HUES64 (cell line): Measurements from ENCODE around the gene ATXN3. TPM values are rescaled to one million over a fixed set of nuclear protein-coding genes. Genes with fewer than 3 reads are reported as not detected.

Experiments
- H3K27ac ChIP-seq: 2 replicates; pipeline ENCODE4 v1.7.0; 2013; ENCODE audit warnings: low read depth, low read length, inconsistent platforms
- H3K27me3 ChIP-seq: 2 replicates; pipeline ENCODE4 v1.6.1; 2013; ENCODE audit warnings: mild to moderate bottlenecking, low read length; ENCODE audit not compliant: insufficient read depth
- H3K36me3 ChIP-seq: 2 replicates; pipeline ENCODE4 v1.6.1; 2013; ENCODE audit warnings: mild to moderate bottlenecking, low read length; ENCODE audit not compliant: insufficient read depth
- H3K4me1 ChIP-seq: 2 replicates; pipeline ENCODE4 v1.6.1; 2013; ENCODE audit warnings: mild to moderate bottlenecking, low read length, moderate library complexity; ENCODE audit not compliant: insufficient read depth
- H3K4me3 ChIP-seq: 2 replicates; pipeline ENCODE4 v1.5.1; 2013; ENCODE audit warnings: mild to moderate bottlenecking, low read length, moderate library complexity
- H3K9ac ChIP-seq: 2 replicates; pipeline ENCODE4 v1.6.1; 2013; ENCODE audit warnings: mild to moderate bottlenecking, low read depth, low read length
- H3K9me3 ChIP-seq: 2 replicates; pipeline ENCODE4 v1.6.1; 2013; ENCODE audit warnings: low read depth, low read length; ENCODE audit not compliant: insufficient read depth
- WGBS: fragments of 150-250, 120-280 bp; methylation state at CpG from one replicate; pipeline ENCODE4 v1.1.7; 2013; ENCODE audit warnings: missing lambda C conversion rate; 5-methylcytosine and 5-hydroxymethylcytosine counted together
- polyA plus RNA-seq, 2 experiments: library from polyadenylated mRNA; stranded (reverse); fragments of 50-300 nt; gene quantifications; one replicate each; pipeline ENCODE4 v1.2.3, GENCODE V29; 2013

Gene ATXN3
- 22.6 TPM for polyA plus RNA-seq (2013, experiment 1 of 2)
- polyA plus RNA-seq (2013, experiment 2 of 2) = 31.6 TPM

DNA sequence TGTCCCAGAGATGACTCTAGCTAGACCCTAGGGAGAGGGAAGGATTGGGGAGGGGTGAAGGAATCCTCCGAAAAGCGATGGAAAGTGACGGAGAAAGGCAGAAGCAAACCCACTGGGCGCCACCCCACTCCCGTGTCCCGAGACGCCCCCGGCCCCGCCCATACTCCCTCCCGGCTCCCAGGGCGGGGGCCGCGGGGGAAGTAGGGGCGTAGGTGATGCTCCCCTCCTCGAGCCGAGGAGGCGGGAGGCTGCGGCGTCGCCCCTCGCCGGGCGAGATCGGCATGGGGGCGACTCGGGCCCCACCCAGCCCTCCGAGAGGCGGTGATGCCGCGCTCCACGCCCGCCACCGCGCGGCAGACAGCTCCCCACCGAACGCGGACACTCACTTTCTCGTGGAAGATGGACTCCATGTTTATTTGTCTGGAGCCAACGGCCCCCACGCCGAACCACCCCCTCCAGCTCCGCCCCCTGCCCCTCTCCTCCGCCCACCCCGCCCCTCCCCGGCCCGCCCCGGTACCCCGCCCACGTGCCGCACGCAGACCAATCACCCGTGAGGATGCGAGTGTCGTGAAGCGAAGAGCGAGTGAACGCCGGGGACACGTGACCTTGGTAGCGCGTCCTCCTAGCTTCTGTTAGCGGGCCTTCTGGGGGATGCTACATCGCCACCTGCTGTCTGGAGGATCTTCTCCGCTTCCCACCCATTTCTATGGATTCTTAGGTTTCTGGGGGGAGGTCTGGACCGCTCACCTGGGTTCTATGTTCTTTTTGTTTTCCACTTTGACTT lies at the start of gene ATXN3:
Gene ATXN3 (minus strand): TSS at position 440 of the 784 bp plus-strand sequence. CDS start 30 bp downstream, at position 410.
- no peaks in the 10 kb centered on the region for H3K9me3 ChIP-seq
- H3K4me1 ChIP-seq = peaks cover 16% of the 10 kb centered on the region
- peak within 1 kb of the TSS; percentile 70 for H3K27ac ChIP-seq
- no peaks in the 10 kb centered on the region for H3K27me3 ChIP-seq
- H3K36me3 ChIP-seq = no peaks in the 10 kb centered on the region
- WGBS = under 1% methylated on average over 59 of the region's 66 CpGs
- peak within 1 kb of the TSS; percentile 77 for H3K9ac ChIP-seq
- H3K4me3 ChIP-seq = peak within 1 kb of the TSS; percentile 84

DNA sequence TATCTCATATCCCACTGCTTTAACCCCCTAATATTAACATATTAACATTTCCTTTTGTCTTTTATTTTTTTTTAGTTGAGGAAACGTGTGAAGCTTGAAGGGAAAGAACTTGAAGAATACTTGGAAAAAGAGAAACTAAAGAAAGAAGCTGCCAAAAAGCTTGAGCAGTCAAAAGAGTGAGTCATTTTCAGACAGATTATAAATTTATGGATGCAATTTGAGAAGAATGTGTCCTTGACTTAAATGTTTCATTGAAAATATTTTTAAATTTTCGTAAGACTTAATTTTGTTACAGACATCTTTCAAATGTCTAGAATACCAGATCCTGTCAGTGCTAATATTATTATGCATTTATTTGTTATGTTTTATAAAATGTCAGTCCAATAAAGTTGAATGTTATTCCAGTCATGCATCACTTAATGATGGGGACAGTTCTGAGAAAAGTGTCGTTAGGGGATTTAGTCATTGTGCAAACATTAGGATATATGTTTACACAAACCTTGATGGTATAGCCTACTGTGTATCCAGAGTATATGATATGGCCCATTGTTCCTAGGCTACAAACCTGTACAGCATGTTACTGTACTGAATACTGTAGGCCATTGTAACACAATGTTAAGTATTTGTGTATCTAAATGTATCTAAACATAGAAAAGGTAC lies 48.0 kb upstream of the ATXN3 start:
- Histone ChIP-seq H3K9me3 (peaks cover 3% of the 10 kb centered on the region; the same call in 1 of the 2 replicates), H3K9ac (no peak overlapping the region), H3K4me3 (no peak overlapping the region), H3K4me1 (no peaks in the 10 kb centered on the region), H3K27me3 (no peaks in the 10 kb centered on the region), H3K27ac (no peak overlapping the region), H3K36me3 (peaks cover 99% of the 10 kb centered on the region)
- WGBS = 96% methylated on average over 2 of the region's 3 CpGs

DNA sequence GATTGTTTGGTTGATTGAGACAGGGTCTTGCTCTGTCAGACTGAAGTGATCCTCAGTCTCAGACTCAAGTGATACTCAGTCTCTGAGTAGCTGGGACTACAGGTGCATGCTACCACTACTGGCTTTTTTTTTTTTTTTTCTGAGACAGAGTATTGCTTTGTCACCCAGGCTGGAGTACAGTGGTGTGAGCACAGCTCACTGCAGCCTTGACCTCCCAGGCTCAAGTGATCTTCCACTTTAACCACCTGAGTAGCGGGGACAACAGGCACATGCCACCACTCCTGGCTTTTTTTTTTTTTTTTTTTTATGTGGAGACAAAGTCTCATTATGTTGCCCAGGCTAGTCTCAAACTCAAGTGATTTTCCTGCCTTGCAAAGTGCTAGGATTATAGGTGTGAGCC lies 47.2 kb upstream of the ATXN3 start:
- no peak overlapping the region for H3K9ac ChIP-seq
- no peak overlapping the region for H3K27ac ChIP-seq
- peaks cover 3% of the 10 kb centered on the region; the same call in 1 of the 2 replicates for H3K9me3 ChIP-seq
- H3K27me3 ChIP-seq = no peaks in the 10 kb centered on the region
- no peak overlapping the region for H3K4me3 ChIP-seq
- 100% methylated on average over 1 of the region's 1 CpG for WGBS
- no peaks in the 10 kb centered on the region for H3K4me1 ChIP-seq
- H3K36me3 ChIP-seq = peaks cover 99% of the 10 kb centered on the region

DNA sequence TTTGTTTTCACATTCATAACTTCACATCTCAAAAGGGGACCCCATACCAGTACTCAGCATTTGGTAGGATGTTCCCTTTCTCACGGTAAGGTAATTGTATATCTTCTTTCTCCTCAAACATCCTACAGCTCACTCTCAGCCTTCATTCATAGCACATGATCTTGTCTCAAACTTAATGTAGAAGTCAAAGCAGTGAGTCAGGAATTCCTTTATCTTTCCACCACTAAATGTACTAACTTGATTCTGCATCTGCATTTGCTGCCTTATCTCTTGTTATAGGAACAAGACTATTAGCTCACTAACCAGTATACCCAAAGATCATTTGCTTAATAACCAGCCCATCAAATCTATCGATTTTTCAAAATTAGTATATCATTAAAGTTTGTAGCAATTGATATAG lies 38.3 kb upstream of the ATXN3 start:
- H3K9me3 ChIP-seq = no peaks in the 10 kb centered on the region
- peaks cover 95% of the 10 kb centered on the region for H3K36me3 ChIP-seq
- H3K4me1 ChIP-seq = no peaks in the 10 kb centered on the region
- 100% methylated on average over 1 of the region's 2 CpGs for WGBS
- H3K4me3 ChIP-seq = no peak overlapping the region
- H3K27ac ChIP-seq = no peak overlapping the region
- no peaks in the 10 kb centered on the region for H3K27me3 ChIP-seq
- H3K9ac ChIP-seq = no peak overlapping the region

GRCh38 chr14:92143962-92144361 lies 37.6 kb upstream of the ATXN3 start:
- Histone ChIP-seq H3K9ac (no peak overlapping the region), H3K4me1 (no peaks in the 10 kb centered on the region), H3K36me3 (peaks cover 91% of the 10 kb centered on the region), H3K9me3 (no peaks in the 10 kb centered on the region), H3K27ac (no peak overlapping the region), H3K4me3 (no peak overlapping the region), H3K27me3 (no peaks in the 10 kb centered on the region)
- WGBS = 93% methylated on average over 3 of the region's 3 CpGs

GRCh38 chr14:92143309-92143708 lies 36.9 kb upstream of the ATXN3 start:
- peaks cover 91% of the 10 kb centered on the region for H3K36me3 ChIP-seq
- no peaks in the 10 kb centered on the region for H3K9me3 ChIP-seq
- H3K4me3 ChIP-seq = no peak overlapping the region
- H3K27me3 ChIP-seq = no peaks in the 10 kb centered on the region
- no peaks in the 10 kb centered on the region for H3K4me1 ChIP-seq
- H3K9ac ChIP-seq = no peak overlapping the region
- WGBS = 92% methylated on average over 4 of the region's 4 CpGs
- no peak overlapping the region for H3K27ac ChIP-seq

GRCh38 chr14:92135269-92135668 lies 28.9 kb upstream of the ATXN3 start:
- Histone ChIP-seq H3K27me3 (no peaks in the 10 kb centered on the region), H3K9me3 (no peaks in the 10 kb centered on the region), H3K4me1 (no peaks in the 10 kb centered on the region), H3K9ac (no peak overlapping the region), H3K4me3 (no peak overlapping the region), H3K36me3 (peaks cover 87% of the 10 kb centered on the region), H3K27ac (no peak overlapping the region)
- WGBS = 94% methylated on average over 1 of the region's 1 CpG

DNA sequence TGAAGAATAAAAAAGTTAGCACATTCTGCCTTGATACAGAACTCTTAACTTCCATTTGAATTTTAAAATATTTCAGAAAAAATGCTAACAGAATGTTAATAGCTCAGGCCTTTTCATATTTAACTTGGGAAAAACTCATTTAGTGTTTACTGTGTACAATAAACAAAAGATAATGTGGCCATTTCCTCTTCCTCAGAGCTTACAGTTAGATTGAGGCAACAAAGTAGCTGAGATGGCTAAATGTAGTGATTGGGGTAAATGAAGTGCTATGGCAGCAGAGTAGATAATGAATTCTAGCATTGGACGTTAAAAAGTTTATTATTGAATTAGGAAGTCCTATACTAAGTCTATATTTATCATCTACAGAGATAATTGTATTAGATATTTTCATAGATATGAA lies 28.1 kb upstream of the ATXN3 start:
- no peaks in the 10 kb centered on the region for H3K4me1 ChIP-seq
- no CpG with 5 or more reads among the region's 1 CpG for WGBS
- peaks cover 89% of the 10 kb centered on the region for H3K36me3 ChIP-seq
- H3K27ac ChIP-seq = no peak overlapping the region
- no peaks in the 10 kb centered on the region for H3K9me3 ChIP-seq
- no peak overlapping the region for H3K9ac ChIP-seq
- H3K27me3 ChIP-seq = no peaks in the 10 kb centered on the region
- H3K4me3 ChIP-seq = no peak overlapping the region

DNA sequence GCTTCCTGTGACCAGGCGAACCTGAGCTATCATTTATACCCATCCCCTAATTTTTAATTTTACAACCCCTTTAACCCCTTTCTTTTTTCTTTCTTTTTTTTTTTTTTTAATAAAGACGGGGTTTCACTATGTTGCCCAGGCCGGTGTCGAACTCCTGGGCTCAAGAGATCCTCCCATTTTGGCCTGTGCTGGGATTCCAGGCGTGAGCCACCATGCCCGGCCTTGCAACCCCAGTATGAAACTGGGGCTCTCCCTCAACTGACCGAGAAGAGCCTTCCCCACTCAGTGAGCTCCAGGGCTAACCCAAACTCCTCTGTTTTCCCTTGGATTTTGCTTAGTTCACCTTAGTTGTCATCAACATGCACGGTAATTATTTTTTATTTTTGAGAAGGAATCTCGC lies 16.4 kb upstream of the ATXN3 start:
- Histone ChIP-seq H3K4me3 (peak overlapping the region; percentile 97), H3K36me3 (peaks cover 56% of the 10 kb centered on the region), H3K4me1 (0 out of 2 replicates have a peak, but pooled peaks cover 2% of the 10 kb centered on the region), H3K27ac (peak overlapping the region; percentile 91), H3K27me3 (no peaks in the 10 kb centered on the region), H3K9ac (peak overlapping the region; percentile 99), H3K9me3 (no peaks in the 10 kb centered on the region)
- 57% methylated on average over 9 of the region's 9 CpGs for WGBS

DNA sequence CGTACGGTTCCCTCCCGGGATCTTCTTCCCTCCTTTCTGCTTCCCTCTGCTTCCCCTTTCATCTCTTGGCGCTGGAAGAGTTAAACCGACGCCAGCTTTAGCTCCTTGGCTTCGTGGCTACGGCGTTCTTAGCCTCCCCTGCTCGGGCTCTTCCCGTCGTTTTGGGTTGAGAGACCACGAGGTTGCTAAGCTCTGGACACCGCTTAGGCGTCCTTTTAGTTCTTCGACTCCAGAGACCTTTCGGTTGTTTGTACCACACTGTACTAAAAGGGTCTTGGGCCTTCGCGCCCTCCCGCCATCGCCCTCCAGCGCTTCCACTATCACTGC lies 15.9 kb upstream of the ATXN3 start:
- H3K9ac ChIP-seq = peak overlapping the region; percentile 99
- under 1% methylated on average over 22 of the region's 22 CpGs for WGBS
- 0 out of 2 replicates have a peak, but pooled peaks cover 2% of the 10 kb centered on the region for H3K4me1 ChIP-seq
- no peaks in the 10 kb centered on the region for H3K9me3 ChIP-seq
- no peaks in the 10 kb centered on the region for H3K27me3 ChIP-seq
- peak overlapping the region; percentile 97 for H3K4me3 ChIP-seq
- peaks cover 56% of the 10 kb centered on the region for H3K36me3 ChIP-seq
- H3K27ac ChIP-seq = peak overlapping the region; percentile 91

- Histone ChIP-seq H3K4me3 (peak within 1 kb of the TSS; percentile 97), H3K27me3 (no peaks in the 10 kb centered on the region), H3K9me3 (no peaks in the 10 kb centered on the region), H3K36me3 (peaks cover 56% of the 10 kb centered on the region), H3K27ac (peak within 1 kb of the TSS; percentile 91), H3K4me1 (0 out of 2 replicates have a peak, but pooled peaks cover 2% of the 10 kb centered on the region), H3K9ac (peak within 1 kb of the TSS; percentile 99)
- WGBS = under 1% methylated on average over 55 of the region's 55 CpGs
These were observed 15.4 kb upstream of the ATXN3 start, which contains the start of the genes CPSF2 and NDUFB1 for GRCh38 chr14:92121670-92122350. Gene CPSF2, plus strand, starts transcription at chr14:92121969. Its CDS starts 9,016 bp downstream, at chr14:92130985. Gene NDUFB1, minus strand, starts transcription at chr14:92121706. Its CDS starts 4,069 bp downstream, at chr14:92117637.
